HG03039 (cell line): ENCODE data around the gene SESN2.
"Not testable (repeated sequence)": the region's sequence is repeated elsewhere in the genome, so short reads cannot be mapped to it uniquely, and the experiment has no call there.

Source experiments
- ATAC-seq: cut with Tn5 transposase; IDR thresholded peaks from one replicate; pipeline ENCODE4 v1.9.1; 2021; ENCODE audit warnings: mild to moderate bottlenecking, moderate library complexity; ENCODE audit not compliant: unreplicated experiment

The SESN2 gene

DNA sequence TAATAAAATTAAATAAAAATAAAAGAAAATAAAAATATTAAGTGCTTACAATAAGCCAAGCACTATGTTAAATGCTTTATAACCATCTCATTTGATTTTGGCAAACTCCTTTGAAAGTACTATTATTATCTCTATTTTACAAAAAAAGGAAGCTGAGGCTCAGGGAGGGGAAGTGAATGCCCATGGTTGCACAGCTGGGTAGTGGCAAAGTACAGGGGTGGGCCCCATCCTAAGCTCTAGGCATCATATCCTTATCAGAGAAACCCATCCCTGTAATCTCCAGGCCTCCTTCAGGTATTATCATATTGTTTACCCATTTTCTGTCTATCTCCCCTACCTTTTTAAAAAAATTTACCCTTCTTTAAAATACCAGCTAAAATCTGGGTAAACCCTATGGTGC, 67.2 kb downstream of the SESN2 start:
- no peak for ATAC-seq

DNA sequence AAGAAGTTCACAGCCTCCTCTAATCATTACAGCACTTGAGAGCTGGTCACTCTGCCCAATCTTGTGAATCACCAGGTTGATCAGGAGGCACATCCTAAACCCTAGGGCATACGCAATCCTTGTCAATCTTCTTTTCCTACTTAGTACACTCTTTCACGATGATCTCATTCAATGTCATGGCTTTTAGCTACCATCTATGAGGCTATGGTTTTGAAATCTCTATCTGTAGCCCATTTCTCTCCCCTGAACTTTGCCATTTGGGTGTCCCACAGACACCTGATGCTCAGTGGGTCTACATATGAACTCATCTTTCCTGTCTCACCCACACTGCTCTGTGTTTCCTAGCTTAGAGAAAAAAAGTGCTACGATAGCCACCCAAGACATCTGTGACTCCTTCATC, 67.7 kb downstream of the SESN2 start:
- no peak for ATAC-seq

DNA sequence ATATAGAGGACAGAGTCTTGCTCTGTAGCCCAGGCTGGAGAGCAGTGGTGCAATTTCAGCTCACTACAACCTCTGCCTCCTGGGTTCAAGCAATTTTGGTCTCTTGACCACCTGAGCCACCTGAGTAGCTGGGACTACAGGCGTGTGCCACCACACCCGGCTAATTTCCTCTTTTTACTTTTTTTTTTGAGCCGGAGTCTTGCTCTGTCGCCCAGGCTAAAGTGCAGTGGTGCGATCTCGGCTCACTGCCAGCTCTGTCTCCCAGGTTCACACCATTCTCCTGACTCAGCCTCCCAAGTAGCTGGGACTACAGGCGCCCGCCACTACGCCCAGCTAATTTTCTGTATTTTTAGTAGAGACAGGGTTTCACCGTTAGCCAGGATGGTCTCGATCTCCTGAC, 68.1 kb downstream of the SESN2 start:
- ATAC-seq: not testable (repeated sequence)

DNA sequence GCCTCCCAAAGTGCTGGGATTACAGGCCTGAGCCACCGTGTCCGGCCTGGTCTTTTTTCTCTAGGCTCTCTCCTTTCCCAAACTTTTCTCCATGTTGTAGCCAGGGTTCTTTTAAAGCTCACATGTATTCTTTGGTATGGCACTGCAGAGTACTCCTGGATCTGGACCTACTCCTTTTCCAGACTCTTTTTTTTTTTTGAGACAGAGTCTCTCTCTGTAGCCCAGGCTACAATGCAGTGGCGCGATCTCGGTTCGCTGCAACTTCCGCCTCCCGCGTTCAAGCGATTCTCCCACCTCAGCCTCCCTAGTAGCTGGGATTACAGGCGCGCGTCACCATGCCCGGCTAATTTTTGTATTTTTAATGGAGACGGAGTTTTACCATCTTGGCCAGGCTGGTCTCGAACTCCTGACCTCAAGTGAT, 68.9 kb downstream of the SESN2 start:
- ATAC-seq: no peak

DNA sequence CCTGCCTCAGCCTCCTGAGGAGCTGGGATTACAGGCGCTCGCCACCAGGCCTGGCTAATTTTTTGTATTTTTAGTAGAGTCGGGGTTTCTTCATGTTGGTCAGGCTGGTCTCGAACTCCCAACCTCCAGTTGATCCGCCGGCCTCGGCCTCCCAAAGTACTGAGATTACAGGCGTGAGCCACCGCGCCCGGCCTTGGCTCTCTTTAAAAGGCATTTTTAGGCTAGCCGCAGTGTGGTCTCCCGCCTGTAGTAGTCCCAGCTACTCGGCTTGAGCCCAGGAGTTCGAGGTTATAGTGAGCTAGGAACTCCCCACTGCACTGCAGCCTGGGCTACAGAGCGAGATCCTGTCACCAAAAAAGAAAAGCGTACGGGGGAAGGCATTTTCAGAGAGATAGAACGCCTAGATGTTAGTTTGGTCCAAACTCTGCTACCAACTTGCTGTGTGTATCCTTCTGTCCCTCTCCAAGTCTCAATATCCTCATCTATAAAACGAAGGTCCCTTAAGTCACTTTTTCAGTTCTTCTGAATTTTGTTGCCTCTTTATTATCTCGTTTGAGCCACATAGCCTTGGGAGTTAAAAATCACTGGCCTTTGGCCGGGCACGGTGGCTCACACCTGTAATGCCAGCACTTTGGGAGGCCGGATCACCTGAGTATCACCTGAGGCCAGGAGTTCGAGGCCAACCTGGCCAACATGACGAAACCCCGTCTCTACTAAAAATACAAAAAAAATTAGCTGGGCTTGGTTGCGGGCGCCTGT, 70.3 kb downstream of the SESN2 start:
- no peak for ATAC-seq
